HUES64 (cell line): ENCODE measurements around the gene ARF1.

Experiments used
- H3K27ac ChIP-seq: 2 replicates; pipeline ENCODE4 v1.7.0; 2013; ENCODE audit warnings: low read depth, low read length, inconsistent platforms
- H3K27me3 ChIP-seq: 2 replicates; pipeline ENCODE4 v1.6.1; 2013; ENCODE audit warnings: mild to moderate bottlenecking, low read length; ENCODE audit not compliant: insufficient read depth
- H3K36me3 ChIP-seq: 2 replicates; pipeline ENCODE4 v1.6.1; 2013; ENCODE audit warnings: mild to moderate bottlenecking, low read length; ENCODE audit not compliant: insufficient read depth
- H3K4me1 ChIP-seq: 2 replicates; pipeline ENCODE4 v1.6.1; 2013; ENCODE audit warnings: mild to moderate bottlenecking, low read length, moderate library complexity; ENCODE audit not compliant: insufficient read depth
- H3K4me3 ChIP-seq: 2 replicates; pipeline ENCODE4 v1.5.1; 2013; ENCODE audit warnings: mild to moderate bottlenecking, low read length, moderate library complexity
- H3K9ac ChIP-seq: 2 replicates; pipeline ENCODE4 v1.6.1; 2013; ENCODE audit warnings: mild to moderate bottlenecking, low read depth, low read length
- H3K9me3 ChIP-seq: 2 replicates; pipeline ENCODE4 v1.6.1; 2013; ENCODE audit warnings: low read depth, low read length; ENCODE audit not compliant: insufficient read depth
- WGBS: fragments of 150-250, 120-280 bp; methylation state at CpG from one replicate; pipeline ENCODE4 v1.1.7; 2013; ENCODE audit warnings: missing lambda C conversion rate; 5-methylcytosine and 5-hydroxymethylcytosine counted together

The ARF1 gene

DNA sequence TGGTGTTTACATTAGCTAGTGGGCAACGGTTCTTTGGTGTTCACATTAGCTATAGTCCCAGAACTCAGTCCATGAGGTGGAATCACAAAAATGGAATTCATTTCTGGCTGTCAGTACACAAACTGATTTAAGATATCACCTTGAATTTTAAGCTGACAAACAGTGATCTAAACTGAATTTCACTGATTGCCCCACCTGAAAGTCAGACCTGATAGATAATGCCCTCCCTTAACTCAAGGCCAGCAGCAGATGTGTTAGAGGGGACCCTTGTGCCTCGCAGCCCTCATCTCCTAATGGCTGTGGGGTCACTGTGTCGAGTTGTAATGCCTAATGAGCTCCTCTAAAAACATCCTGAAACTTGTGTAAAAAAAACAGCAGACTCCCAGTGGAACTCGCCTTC lies 8.6 kb downstream of the ARF1 start:
- Histone ChIP-seq H3K27me3 (no peaks in the 10 kb centered on the region), H3K27ac (no peak overlapping the region), H3K9ac (no peak overlapping the region), H3K36me3 (peaks cover 15% of the 10 kb centered on the region), H3K4me1 (peaks cover 3% of the 10 kb centered on the region; the same call in 1 of the 2 replicates), H3K4me3 (no peak overlapping the region), H3K9me3 (no peaks in the 10 kb centered on the region; the same call in 1 of the 2 replicates)
- 91% methylated on average over 4 of the region's 4 CpGs for WGBS

GRCh38 chr1:228092342-228093049 lies 10.0 kb downstream of the ARF1 start:
- peaks cover 25% of the 10 kb centered on the region for H3K36me3 ChIP-seq
- no peaks in the 10 kb centered on the region for H3K4me1 ChIP-seq
- H3K4me3 ChIP-seq = no peak overlapping the region
- no peaks in the 10 kb centered on the region for H3K27me3 ChIP-seq
- H3K9me3 ChIP-seq = no peaks in the 10 kb centered on the region; the same call in 1 of the 2 replicates
- H3K9ac ChIP-seq = no peak overlapping the region
- WGBS = 94% methylated on average over 11 of the region's 11 CpGs
- no peak overlapping the region for H3K27ac ChIP-seq

DNA sequence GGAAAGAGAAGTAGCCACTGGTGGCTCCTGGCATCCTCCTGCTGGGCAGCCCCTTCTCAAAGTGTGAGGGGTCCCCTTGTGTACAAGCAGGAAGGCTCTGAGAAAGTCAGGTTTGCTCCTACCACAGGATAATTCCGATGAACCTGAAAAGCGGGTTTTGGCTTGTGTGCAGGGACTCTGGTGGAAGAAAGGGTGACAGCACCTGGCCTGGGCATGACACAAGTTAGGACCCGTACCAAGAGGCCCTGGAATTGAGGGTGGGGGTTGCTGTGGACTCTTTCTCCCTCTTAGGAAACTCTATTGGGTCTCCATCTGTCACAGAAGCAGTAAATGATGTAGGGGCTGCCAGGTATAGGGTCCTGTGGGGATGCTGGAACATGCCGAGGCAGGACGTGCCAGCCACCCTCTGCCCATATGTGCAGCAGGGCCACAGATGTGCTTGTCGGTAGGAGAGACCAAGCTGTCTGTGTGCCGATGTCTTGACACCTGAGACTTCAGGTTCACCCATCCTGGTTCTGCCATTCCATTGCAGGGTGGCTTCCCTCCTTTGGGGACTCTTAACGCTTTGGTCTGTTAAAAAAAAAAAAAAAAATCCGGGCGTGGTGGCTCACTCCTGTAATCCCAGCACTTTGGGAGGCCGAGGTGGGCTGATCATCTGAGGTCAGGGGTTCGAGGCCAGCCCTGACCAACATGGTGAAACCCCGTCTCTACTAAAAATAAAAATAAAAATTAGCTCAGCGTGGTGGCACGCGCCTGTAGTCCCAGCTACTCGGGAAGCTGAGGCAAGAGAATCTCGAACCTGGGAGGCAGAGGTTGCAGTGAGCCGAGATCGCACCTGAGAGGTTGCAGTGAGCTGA lies 10.8 kb downstream of the ARF1 start:
- Histone ChIP-seq H3K27me3 (no peaks in the 10 kb centered on the region), H3K4me1 (no peaks in the 10 kb centered on the region), H3K27ac (no peak overlapping the region), H3K4me3 (no peak overlapping the region), H3K36me3 (peaks cover 28% of the 10 kb centered on the region), H3K9ac (no peak overlapping the region), H3K9me3 (no peaks in the 10 kb centered on the region; the same call in 1 of the 2 replicates)
- WGBS = 96% methylated on average over 20 of the region's 20 CpGs

DNA sequence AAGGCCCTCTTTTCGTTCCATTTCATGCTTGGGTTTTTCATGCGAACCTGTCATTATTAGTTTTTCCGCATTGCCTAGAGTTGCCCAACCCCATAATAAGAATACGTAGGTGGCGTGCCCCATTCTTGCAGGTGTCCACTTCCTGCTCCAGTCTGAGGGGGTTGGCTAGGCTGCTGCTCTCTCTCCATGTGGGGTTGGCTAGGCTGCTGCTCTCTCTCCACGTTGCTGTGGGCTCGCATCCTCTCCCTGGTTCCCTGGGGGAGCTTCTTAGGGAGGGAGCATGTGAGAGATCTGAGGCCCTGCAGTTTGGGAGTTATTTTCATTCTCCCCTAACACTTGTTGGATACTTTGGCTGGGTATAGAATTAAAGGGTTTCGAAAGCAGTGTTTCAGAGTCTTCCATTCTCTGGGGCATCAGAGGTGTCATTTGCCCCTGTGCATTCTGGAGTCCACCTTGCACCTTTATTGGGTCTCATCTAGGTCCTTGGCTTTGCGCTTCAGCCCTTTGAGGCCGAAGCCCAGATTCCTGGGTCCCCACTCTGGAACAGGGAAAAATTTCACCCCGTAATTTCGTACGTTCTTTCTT lies 12.0 kb downstream of the ARF1 start:
- Histone ChIP-seq H3K27me3 (no peaks in the 10 kb centered on the region), H3K9ac (no peak overlapping the region), H3K4me3 (no peak overlapping the region), H3K4me1 (no peaks in the 10 kb centered on the region), H3K27ac (no peak overlapping the region), H3K9me3 (no peaks in the 10 kb centered on the region; the same call in 1 of the 2 replicates), H3K36me3 (peaks cover 35% of the 10 kb centered on the region)
- 88% methylated on average over 13 of the region's 13 CpGs for WGBS

- H3K4me1 ChIP-seq = no peaks in the 10 kb centered on the region
- no peaks in the 10 kb centered on the region; the same call in 1 of the 2 replicates for H3K9me3 ChIP-seq
- H3K27me3 ChIP-seq = no peaks in the 10 kb centered on the region
- WGBS = 99% methylated on average over 3 of the region's 4 CpGs
- no peak overlapping the region for H3K27ac ChIP-seq
- H3K36me3 ChIP-seq = peaks cover 42% of the 10 kb centered on the region
- no peak overlapping the region for H3K9ac ChIP-seq
- no peak overlapping the region for H3K4me3 ChIP-seq
These were observed 12.7 kb downstream of the ARF1 start for GRCh38 chr1:228095161-228095560.

DNA sequence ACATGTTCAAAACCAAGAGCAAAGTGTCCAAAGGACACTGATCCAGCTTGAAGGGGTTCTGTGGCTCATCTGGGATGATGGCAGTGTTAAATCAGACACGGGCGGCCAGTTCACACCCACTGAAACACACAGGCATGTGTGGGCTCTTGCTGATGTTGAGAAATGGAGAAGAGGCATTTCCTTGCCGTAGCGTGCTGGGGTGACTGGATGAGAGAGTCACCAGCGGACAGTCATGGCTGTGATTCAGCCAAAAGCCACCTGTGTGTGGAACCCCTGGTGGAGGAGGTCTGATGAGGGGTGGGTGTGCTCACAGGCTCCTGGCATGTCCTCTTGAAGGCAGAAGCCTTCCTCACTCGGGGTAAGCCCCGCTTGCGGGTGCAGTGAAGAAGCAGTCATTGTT lies 13.4 kb downstream of the ARF1 start:
- no peaks in the 10 kb centered on the region for H3K4me1 ChIP-seq
- H3K9ac ChIP-seq = no peak overlapping the region
- H3K27me3 ChIP-seq = no peaks in the 10 kb centered on the region
- no peak overlapping the region for H3K4me3 ChIP-seq
- H3K36me3 ChIP-seq = peaks cover 48% of the 10 kb centered on the region
- 94% methylated on average over 8 of the region's 8 CpGs for WGBS
- no peaks in the 10 kb centered on the region; the same call in 1 of the 2 replicates for H3K9me3 ChIP-seq
- no peak overlapping the region for H3K27ac ChIP-seq

DNA sequence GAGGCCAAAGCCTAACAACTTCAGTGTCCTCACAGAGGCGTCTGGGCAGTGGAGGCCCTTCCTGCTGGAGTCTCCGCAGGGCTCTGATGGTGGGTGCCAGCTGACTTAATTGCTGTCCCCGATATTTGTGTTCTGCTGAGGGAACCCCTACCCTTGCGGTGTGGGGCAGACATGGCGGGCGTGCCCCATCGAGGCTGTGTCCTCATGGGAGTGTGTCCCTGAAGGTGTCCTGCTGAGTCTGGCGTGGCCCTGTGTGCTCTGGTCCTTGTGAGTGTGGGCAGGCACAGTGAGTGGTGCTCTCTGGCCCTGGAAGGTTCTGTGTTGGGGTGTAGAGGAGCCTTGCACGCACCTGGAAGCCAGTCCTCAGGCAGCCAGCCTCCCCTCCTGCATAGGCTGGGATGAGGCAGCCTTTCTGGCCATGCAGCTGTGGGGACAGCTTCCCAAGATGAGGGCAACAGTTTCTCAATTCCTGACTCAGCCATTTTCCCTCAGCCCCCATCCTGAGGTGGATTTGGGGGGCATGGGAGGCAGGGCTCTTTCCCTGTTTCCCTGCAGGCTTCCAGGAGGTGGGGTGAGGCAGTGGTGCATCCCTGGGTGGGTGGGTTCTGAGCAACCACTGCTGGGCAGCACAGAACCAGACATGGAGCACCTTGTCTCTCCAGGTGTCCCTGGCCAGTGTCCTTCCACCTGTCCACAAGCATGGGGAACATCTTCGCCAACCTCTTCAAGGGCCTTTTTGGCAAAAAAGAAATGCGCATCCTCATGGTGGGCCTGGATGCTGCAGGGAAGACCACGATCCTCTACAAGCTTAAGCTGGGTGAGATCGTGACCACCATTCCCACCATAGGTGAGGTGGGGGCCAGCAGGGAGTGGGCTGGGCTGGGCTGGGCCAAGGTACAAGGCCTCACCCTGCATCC lies 14.2 kb downstream of the ARF1 start:
- no peaks in the 10 kb centered on the region for H3K27me3 ChIP-seq
- no peak overlapping the region for H3K27ac ChIP-seq
- H3K4me3 ChIP-seq = no peak overlapping the region
- WGBS = 95% methylated on average over 13 of the region's 13 CpGs
- H3K9me3 ChIP-seq = no peaks in the 10 kb centered on the region; the same call in 1 of the 2 replicates
- H3K9ac ChIP-seq = no peak overlapping the region
- H3K36me3 ChIP-seq = peaks cover 53% of the 10 kb centered on the region
- H3K4me1 ChIP-seq = no peaks in the 10 kb centered on the region

- Histone ChIP-seq H3K4me3 (no peak overlapping the region), H3K9ac (no peak overlapping the region), H3K27me3 (no peaks in the 10 kb centered on the region), H3K9me3 (no peaks in the 10 kb centered on the region; the same call in 1 of the 2 replicates), H3K4me1 (no peaks in the 10 kb centered on the region), H3K27ac (no peak overlapping the region), H3K36me3 (peaks cover 53% of the 10 kb centered on the region)
- 95% methylated on average over 33 of the region's 34 CpGs for WGBS
These were observed 15.0 kb downstream of the ARF1 start for GRCh38 chr1:228097333-228098081.

- Histone ChIP-seq H3K27me3 (no peaks in the 10 kb centered on the region), H3K4me1 (no peaks in the 10 kb centered on the region), H3K4me3 (no peak overlapping the region), H3K27ac (no peak overlapping the region), H3K36me3 (peaks cover 53% of the 10 kb centered on the region), H3K9me3 (no peaks in the 10 kb centered on the region; the same call in 1 of the 2 replicates), H3K9ac (no peak overlapping the region)
- WGBS = 95% methylated on average over 28 of the region's 28 CpGs
These were observed 15.9 kb downstream of the ARF1 start for GRCh38 chr1:228098323-228098931.

- Histone ChIP-seq H3K4me1 (no peaks in the 10 kb centered on the region), H3K9me3 (no peaks in the 10 kb centered on the region; the same call in 1 of the 2 replicates), H3K4me3 (no peak overlapping the region), H3K36me3 (peaks cover 53% of the 10 kb centered on the region), H3K9ac (no peak overlapping the region), H3K27ac (no peak overlapping the region), H3K27me3 (no peaks in the 10 kb centered on the region)
- WGBS = 98% methylated on average over 4 of the region's 4 CpGs
These were observed 16.8 kb downstream of the ARF1 start for GRCh38 chr1:228099331-228099732.
